Transverse colon (tissue), 4 donors: Measurements from ENCODE around the gene PDE8A. TPM values are rescaled to one million over a fixed set of nuclear protein-coding genes. Genes with fewer than 3 reads are reported as not detected.
A peak's percentile ranks its signal among the peaks of the same experiment; 100 is the strongest.

Experiments
- DNase-seq: peaks from one replicate; pipeline ENCODE4 v3.0.0-alpha.2; 2019
- H3K27ac ChIP-seq, 4 donors: fragments of 200-600 bp; sonication (generic); 2 replicates each; pipeline ENCODE4 v1.5.1; 2016 to 2018; ENCODE audit warnings: inconsistent platforms in 4 of 4
- H3K27me3 ChIP-seq: fragments of 200-600 bp; sonication (generic); 2 replicates; pipeline ENCODE4 v1.5.1; 2017; ENCODE audit warnings: inconsistent platforms
- H3K36me3 ChIP-seq, 4 donors: fragments of 200-600 bp; sonication (generic); 2 replicates each; pipeline ENCODE4 v1.5.1; 2017 to 2019; ENCODE audit warnings: inconsistent platforms in 4 of 4
- H3K4me1 ChIP-seq, 4 donors: fragments of 200-600 bp; sonication (generic); 2 replicates each; pipeline ENCODE4 v1.5.1; 2017 to 2020; ENCODE audit warnings: inconsistent platforms in 4 of 4
- H3K4me3 ChIP-seq, 4 donors: fragments of 200-600 bp; sonication (generic); 1 replicate in 1 of 4; 2 replicates in 3 of 4; pipeline versions ENCODE4 v1.5.1 to v1.6.1; 2017 to 2019; ENCODE audit warnings: inconsistent platforms in 4 of 4
- H3K9me3 ChIP-seq, 2 donors: fragments of 200-600 bp; sonication (generic); 2 replicates each; pipeline ENCODE4 v1.5.1; 2017 to 2019; ENCODE audit warnings: inconsistent platforms in 2 of 2
- CTCF ChIP-seq, 5 experiments: fragments of 200-600 bp in 3 of 5; fragments of 450-650 bp in 2 of 5; sonication (generic) in 3 of 5; IDR thresholded peaks; 1 replicate in 2 of 5; 2 replicates in 3 of 5; pipeline ENCODE4 v1.5.1; 2016 to 2017; ENCODE audit warnings: antibody characterized with exemption in 5 of 5, inconsistent platforms in 3 of 5, mild to moderate bottlenecking in 2 of 5, moderate library complexity in 1 of 5
- EP300 ChIP-seq: sonication (generic); formaldehyde crosslinking; IDR thresholded peaks from one replicate; pipeline ENCODE4 v1.6.1; 2017; ENCODE audit warnings: antibody characterized with exemption, low read depth
- POLR2A ChIP-seq: fragments of 450-650 bp; IDR thresholded peaks from one replicate; pipeline ENCODE4 v1.6.1; 2016; ENCODE audit warnings: antibody characterized with exemption, mild to moderate bottlenecking, moderate library complexity
- POLR2AphosphoS5 ChIP-seq, 3 donors: sonication (generic); formaldehyde crosslinking; IDR thresholded peaks; one replicate each; pipeline ENCODE4 v1.6.1; 2016; ENCODE audit warnings: antibody characterized with exemption in 3 of 3
- WGBS, 2 donors: methylation state at CpG; one replicate each; pipeline ENCODE4 v1.1.5; 2018; ENCODE audit warnings: low coverage in 1 of 2; 5-methylcytosine and 5-hydroxymethylcytosine counted together
- in situ Hi-C, 4 donors: fragments of 200-750 bp; cut with MboI; loops; one replicate each; pipeline versions ENCODE4 v1.15.0 to v1.15.1; 2017; ENCODE audit warnings: low sequenced_read_pairs in 3 of 4, low pct_ligation_motif_present in 1 of 4, low pct_unique_long_range_greater_than_20kb in 1 of 4
- intact Hi-C: fragments of 100-400 bp; cut with DNase I; formaldehyde crosslinking; loops from one replicate; pipeline ENCODE4 v1.15.1; 2023; ENCODE audit warnings: low total_unique reads
- total RNA-seq, 4 donors: library from RNA; depleted of rRNA; stranded (reverse); fragments of >200 nt; gene quantifications; one replicate each; pipeline ENCODE4 v1.1.0, GENCODE V29; 2016

PDE8A gene
- total RNA-seq, 4 donors from 2014 or later = 115 to 188 (median 165) TPM

- in situ Hi-C loops (no loop called here), intact Hi-C loops (no loop called here)
- Histone ChIP-seq H3K4me3 (no peak overlapping the region), H3K9me3 (no peaks in the 10 kb centered on the region), H3K27ac (no peak overlapping the region), H3K36me3 (no peaks in the 10 kb centered on the region), H3K4me1 (no peaks in the 10 kb centered on the region), H3K27me3 (no peaks in the 10 kb centered on the region)
- no peak for TF ChIP-seq POLR2A
- no peak for TF ChIP-seq POLR2AphosphoS5 (IDR thresholded peaks at IDR 0.05)
- no peak for TF ChIP-seq EP300
- no peak for TF ChIP-seq CTCF (IDR thresholded peaks at IDR 0.05)
- WGBS, 2 donors = 75 to 90% methylated on average over 2 to 5 of the region's 5 CpGs
- DNase-seq = no peak
Observed at GRCh38 chr15:84946772-84947489, 34.7 kb upstream of the PDE8A start.

- TF ChIP-seq POLR2A = no peak
- TF ChIP-seq CTCF (IDR thresholded peaks at IDR 0.05) = no peak
- peak in 1 of 3 donors; percentile 17 for TF ChIP-seq POLR2AphosphoS5 (IDR thresholded peaks at IDR 0.05)
- H3K27me3 ChIP-seq = no peaks in the 10 kb centered on the region
- in situ Hi-C loops = no loop called here
- no peaks in the 10 kb centered on the region for H3K4me1 ChIP-seq
- peak overlapping the region in 2 of 4 donors; percentile 25 to 50 for H3K27ac ChIP-seq
- H3K36me3 ChIP-seq = no peaks in the 10 kb centered on the region
- no peaks in the 10 kb centered on the region for H3K9me3 ChIP-seq
- DNase-seq = no peak
- intact Hi-C loops = no loop called here
- WGBS, 2 donors = 66 to 68% methylated on average over 3 to 4 of the region's 4 CpGs
- H3K4me3 ChIP-seq = no peak overlapping the region
Observed at GRCh38 chr15:84947947-84948830, 33.5 kb upstream of the PDE8A start.

- Histone ChIP-seq H3K9me3 (no peaks in the 10 kb centered on the region), H3K27ac (peak overlapping the region in 1 of 4 donors; percentile 25), H3K4me3 (no peak overlapping the region), H3K27me3 (no peaks in the 10 kb centered on the region), H3K4me1 (no peaks in the 10 kb centered on the region), H3K36me3 (no peaks in the 10 kb centered on the region)
- in situ Hi-C loops (no loop called here), intact Hi-C loops (no loop called here)
- TF ChIP-seq EP300 (no peak), CTCF (IDR thresholded peaks at IDR 0.05) (no peak), POLR2AphosphoS5 (IDR thresholded peaks at IDR 0.05) (no peak), POLR2A (no peak)
- WGBS, 2 donors = 83 to 84% methylated on average over 2 of the region's 2 CpGs
- DNase-seq = no peak
Observed at GRCh38 chr15:84949043-84949442, 32.6 kb upstream of the PDE8A start.

GRCh38 chr15:84949845-84950569 lies 31.6 kb upstream of the PDE8A start:
- no peak for TF ChIP-seq POLR2AphosphoS5 (IDR thresholded peaks at IDR 0.05)
- no peak for TF ChIP-seq EP300
- TF ChIP-seq POLR2A = no peak
- no peak for TF ChIP-seq CTCF (IDR thresholded peaks at IDR 0.05)
- no peaks in the 10 kb centered on the region for H3K9me3 ChIP-seq
- no peak for DNase-seq
- H3K36me3 ChIP-seq = no peaks in the 10 kb centered on the region
- no peak overlapping the region for H3K27ac ChIP-seq
- in situ Hi-C loops = loop anchor here in 2 of 4 donors (5.0 to 25.0 kb wide), 3 partner anchors 92 to 337 kb away; no protein-coding TSS in a partner anchor
- intact Hi-C loops = no loop called here
- WGBS, 2 donors = 38 to 56% methylated on average over 7 of the region's 7 CpGs
- H3K4me1 ChIP-seq = no peaks in the 10 kb centered on the region
- no peak overlapping the region for H3K4me3 ChIP-seq
- H3K27me3 ChIP-seq = no peaks in the 10 kb centered on the region
